ENCODE measurements around the gene UMPS.

UMPS gene

DNA sequence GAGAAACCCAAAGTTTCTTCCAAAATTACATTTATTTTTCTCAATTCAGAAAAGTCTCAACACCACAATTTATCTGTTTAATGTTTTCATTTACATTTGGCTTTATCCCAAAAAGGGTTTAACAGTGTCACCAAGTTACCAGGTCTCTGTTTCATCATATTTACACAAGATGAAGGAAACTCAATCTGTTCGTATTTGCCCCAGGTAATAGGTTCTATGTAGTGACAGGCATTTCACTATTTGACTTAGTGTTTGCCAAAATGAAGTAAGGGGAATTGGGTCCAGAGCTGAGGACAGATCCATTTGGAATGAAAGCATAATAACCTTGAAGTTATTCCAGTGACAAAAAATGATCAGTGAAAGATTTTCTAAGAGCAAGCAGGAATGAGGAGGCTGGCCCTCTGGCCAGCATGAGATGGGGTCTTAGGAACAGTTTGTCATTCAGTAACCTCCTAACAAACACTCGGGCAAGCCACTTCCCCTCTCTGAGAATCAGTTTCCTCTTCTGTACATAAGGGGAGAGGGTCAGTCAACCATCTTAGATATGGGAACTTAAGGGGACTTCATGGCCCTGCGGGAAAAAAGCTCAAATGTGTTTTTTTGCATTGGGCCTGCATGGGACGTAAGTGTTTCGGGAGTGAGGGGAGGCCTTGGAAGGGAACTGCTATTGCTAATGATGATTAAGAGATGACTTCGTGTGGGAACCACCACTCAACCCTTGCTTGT lies 31.8 kb downstream of the UMPS start:
- TF ChIP-seq, protein P1, sequence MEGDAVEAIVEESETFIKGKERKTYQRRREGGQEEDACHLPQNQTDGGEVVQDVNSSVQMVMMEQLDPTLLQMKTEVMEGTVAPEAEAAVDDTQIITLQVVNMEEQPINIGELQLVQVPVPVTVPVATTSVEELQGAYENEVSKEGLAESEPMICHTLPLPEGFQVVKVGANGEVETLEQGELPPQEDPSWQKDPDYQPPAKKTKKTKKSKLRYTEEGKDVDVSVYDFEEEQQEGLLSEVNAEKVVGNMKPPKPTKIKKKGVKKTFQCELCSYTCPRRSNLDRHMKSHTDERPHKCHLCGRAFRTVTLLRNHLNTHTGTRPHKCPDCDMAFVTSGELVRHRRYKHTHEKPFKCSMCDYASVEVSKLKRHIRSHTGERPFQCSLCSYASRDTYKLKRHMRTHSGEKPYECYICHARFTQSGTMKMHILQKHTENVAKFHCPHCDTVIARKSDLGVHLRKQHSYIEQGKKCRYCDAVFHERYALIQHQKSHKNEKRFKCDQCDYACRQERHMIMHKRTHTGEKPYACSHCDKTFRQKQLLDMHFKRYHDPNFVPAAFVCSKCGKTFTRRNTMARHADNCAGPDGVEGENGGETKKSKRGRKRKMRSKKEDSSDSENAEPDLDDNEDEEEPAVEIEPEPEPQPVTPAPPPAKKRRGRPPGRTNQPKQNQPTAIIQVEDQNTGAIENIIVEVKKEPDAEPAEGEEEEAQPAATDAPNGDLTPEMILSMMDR (IDR thresholded peaks at IDR 0.05): no peak

DNA sequence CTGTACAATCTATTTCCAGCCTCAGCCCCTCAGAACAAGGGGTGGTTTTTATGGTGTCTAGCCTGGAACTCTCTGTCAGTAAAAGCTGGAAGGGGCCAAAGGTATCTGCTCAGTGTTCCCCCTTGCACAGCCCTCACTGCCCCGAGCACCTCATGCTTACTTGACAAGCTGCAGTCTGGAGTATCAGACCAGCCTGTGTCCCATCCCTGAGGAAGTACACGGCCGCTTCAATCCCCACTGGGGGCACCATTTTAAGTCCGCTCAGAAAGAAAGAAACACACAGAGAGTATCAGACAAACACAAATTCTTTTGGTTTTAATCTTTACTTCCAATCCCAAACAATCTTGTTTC lies 32.4 kb downstream of the UMPS start:
- TF ChIP-seq, protein P1 (IDR thresholded peaks at IDR 0.05): no peak

DNA sequence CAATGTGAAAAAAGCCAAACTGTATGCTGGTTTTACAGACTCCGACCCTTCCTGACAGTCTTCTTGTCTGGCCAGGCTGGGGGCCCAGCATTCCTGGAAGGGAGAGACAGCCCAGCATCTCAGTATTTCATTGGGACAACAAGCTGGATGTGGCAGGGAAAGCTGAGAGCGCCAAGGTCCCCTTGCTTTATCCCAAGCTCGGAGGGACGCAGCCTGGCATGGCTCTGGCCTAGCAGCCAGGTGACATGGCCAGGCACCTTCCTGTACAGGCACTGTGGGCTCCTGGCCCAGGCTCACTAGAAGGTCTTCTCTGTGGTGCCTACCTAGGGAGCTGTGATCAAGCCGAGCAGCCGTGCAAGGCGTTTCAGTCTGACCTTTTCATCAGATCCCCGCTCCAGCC lies 33.0 kb downstream of the UMPS start:
- TF ChIP-seq, protein P1 (IDR thresholded peaks at IDR 0.05): no peak

GRCh38 chr3:124763644-124764358 lies 33.5 kb downstream of the UMPS start:
- TF ChIP-seq, protein P1 (IDR thresholded peaks at IDR 0.05): no peak

DNA sequence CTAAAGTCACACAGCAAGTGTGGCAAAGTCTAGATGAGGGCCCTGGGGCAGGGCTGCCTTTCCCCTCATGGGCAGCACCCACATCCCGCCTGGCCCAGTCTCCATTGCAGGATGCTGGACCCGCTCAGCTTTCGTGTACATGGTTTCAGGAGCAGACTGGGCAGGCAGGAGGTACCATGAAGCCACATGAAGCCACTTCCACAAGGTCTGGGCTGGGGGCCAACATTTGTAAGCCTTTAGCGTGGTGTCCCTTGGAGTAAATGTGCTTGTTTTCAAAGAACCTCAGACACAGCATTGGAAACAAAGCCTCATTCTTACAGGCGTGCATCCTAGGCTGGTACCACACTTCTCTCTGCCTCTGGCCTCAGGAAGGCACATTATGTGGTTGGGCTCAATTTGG lies 34.5 kb downstream of the UMPS start:
- TF ChIP-seq, protein P1 (IDR thresholded peaks at IDR 0.05): no peak

DNA sequence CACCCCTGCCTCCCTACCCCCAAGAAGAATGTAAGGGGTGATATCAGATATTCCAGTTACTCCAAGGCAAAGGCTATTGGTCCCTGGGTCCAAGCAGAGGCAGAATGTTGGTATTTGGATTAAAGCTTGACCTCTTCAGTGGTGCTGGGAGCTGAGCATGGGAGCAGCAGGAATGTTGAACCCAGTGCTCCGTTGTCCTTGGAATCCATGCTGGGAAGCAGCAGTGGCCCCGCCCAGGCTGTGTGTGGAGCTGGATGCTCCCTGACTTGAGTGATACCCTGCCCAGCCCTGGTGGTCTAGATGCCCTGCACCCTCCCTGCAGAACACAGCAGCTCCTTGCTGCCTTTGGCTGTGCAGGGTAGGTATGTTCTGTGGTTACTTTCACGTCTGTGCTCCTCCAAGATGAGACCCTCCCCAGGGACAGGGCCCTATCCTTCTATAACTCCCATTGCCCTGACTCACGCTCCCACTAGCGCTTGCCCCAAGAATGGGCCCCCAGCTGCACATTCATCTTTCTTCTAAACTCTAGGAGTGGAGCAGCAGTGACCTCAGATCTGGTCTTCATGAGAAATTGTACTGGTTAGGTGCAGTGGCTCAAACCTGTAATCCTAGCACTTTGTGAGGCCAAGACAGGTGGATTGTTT lies 35.1 kb downstream of the UMPS start:
- TF ChIP-seq, protein P1 (IDR thresholded peaks at IDR 0.05): no peak

- TF ChIP-seq, protein P1 (IDR thresholded peaks at IDR 0.05): no peak
Observed at GRCh38 chr3:124766113-124767095, 36.2 kb downstream of the UMPS start.
